WTC11 (cell line): ENCODE data around the gene TMEM132E. TPM values are rescaled to one million over a fixed set of nuclear protein-coding genes. Genes with fewer than 3 reads are reported as not detected.

ENCODE experiments used
- ATAC-seq: fragments of 200-7000 bp; cut with Tn5 transposase; 2 replicates; pipeline ENCODE4 v1.10.0; 2021; ENCODE audit warnings: mild to moderate bottlenecking, moderate library complexity
- CTCF ChIA-PET: fragments of 300-600 bp; sonication (Branson Sonifier 250); formaldehyde crosslinking; loops from one replicate; lab custom pipeline; 2021; ENCODE audit warnings: antibody characterized with exemption; lab: Charles Lee
- POLR2A ChIA-PET: fragments of 350-600 bp; sonication (Branson Sonifier 250); formaldehyde crosslinking; loops from one replicate; lab custom pipeline; 2021; ENCODE audit warnings: antibody characterized with exemption; lab: Charles Lee
- DNase-seq: peaks from one replicate; pipeline ENCODE4 v3.0.0; 2021; ENCODE audit warnings: low spot score
- H3K27ac Mint-ChIP-seq: 2 replicates; pipeline ENCODE4 v1.8.0; 2021; ENCODE audit warnings: mixed read lengths
- H3K27me3 Mint-ChIP-seq: 2 replicates; pipeline ENCODE4 v1.8.0; 2021; ENCODE audit warnings: low read depth, mild to moderate bottlenecking, moderate library complexity, mixed read lengths
- H3K36me3 Mint-ChIP-seq: 2 replicates; pipeline ENCODE4 v1.8.0; 2021; ENCODE audit warnings: mixed read lengths
- H3K4me1 Mint-ChIP-seq: 2 replicates; pipeline ENCODE4 v1.8.0; 2022; ENCODE audit warnings: mixed read lengths
- H3K4me3 Mint-ChIP-seq: 2 replicates; pipeline ENCODE4 v1.8.0; 2021; ENCODE audit warnings: mild to moderate bottlenecking, moderate library complexity, mixed read lengths
- H3K9me3 Mint-ChIP-seq: 2 replicates; pipeline ENCODE4 v1.8.0; 2021; ENCODE audit warnings: mixed read lengths
- E2F1 ChIP-seq: sonication (generic); formaldehyde crosslinking; IDR thresholded peaks from 2 replicates; pipeline ENCODE4 v1.8.0; 2022; ENCODE audit warnings: mild to moderate bottlenecking, missing genetic modification reagents
- E2F5 ChIP-seq: sonication (generic); formaldehyde crosslinking; IDR thresholded peaks from 2 replicates; pipeline ENCODE4 v1.8.1; 2022; ENCODE audit warnings: mild to moderate bottlenecking, moderate library complexity, missing genetic modification reagents
- ELF4 ChIP-seq: sonication (generic); formaldehyde crosslinking; IDR thresholded peaks from 2 replicates; pipeline ENCODE4 v1.8.1; 2022; ENCODE audit warnings: low read depth, mild to moderate bottlenecking, moderate library complexity, missing genetic modification reagents
- GRHL2 ChIP-seq: fragments of 250-450 bp; sonication (Bioruptor Pico); IDR thresholded peaks from 2 replicates; pipeline ENCODE4 v1.8.0; 2022; ENCODE audit warnings: mild to moderate bottlenecking, moderate library complexity; ENCODE audit not compliant: insufficient replicate concordance, severe bottlenecking
- OVOL2 ChIP-seq: fragments of 250-450 bp; sonication (Bioruptor Pico); IDR thresholded peaks from 2 replicates; pipeline ENCODE4 v1.9.0; 2021; ENCODE audit warnings: mild to moderate bottlenecking, borderline replicate concordance
- PRDM15 ChIP-seq: sonication (generic); formaldehyde crosslinking; IDR thresholded peaks from 2 replicates; pipeline ENCODE4 v1.8.0; 2022; ENCODE audit warnings: missing genetic modification reagents
- RELA ChIP-seq: sonication (generic); formaldehyde crosslinking; IDR thresholded peaks from 2 replicates; pipeline ENCODE4 v1.8.1; 2022; ENCODE audit warnings: missing genetic modification reagents, mild to moderate bottlenecking, borderline replicate concordance
- USF2 ChIP-seq: sonication (generic); formaldehyde crosslinking; IDR thresholded peaks from 2 replicates; pipeline ENCODE4 v1.8.1; 2023; ENCODE audit warnings: mild to moderate bottlenecking, missing genetic modification reagents, moderate library complexity
- ZBTB21 ChIP-seq: sonication (generic); formaldehyde crosslinking; IDR thresholded peaks from 2 replicates; pipeline ENCODE4 v1.8.1; 2023; ENCODE audit warnings: mild to moderate bottlenecking, missing genetic modification reagents, borderline replicate concordance
- ZNF121 ChIP-seq: sonication (generic); formaldehyde crosslinking; IDR thresholded peaks from 2 replicates; pipeline ENCODE4 v1.8.0; 2023; ENCODE audit warnings: missing genetic modification reagents
- ZNF138 ChIP-seq: sonication (generic); formaldehyde crosslinking; conservative IDR thresholded peaks from 2 replicates; pipeline ENCODE4 v1.8.1; 2022; ENCODE audit warnings: mild to moderate bottlenecking, moderate library complexity, missing genetic modification reagents
- ZNF317 ChIP-seq: sonication (generic); formaldehyde crosslinking; IDR thresholded peaks from 2 replicates; pipeline ENCODE4 v1.8.1; 2023; ENCODE audit warnings: low read depth, mild to moderate bottlenecking, moderate library complexity, missing genetic modification reagents, borderline replicate concordance
- ZNF416 ChIP-seq: fragments of 250-450 bp; sonication (Bioruptor Pico); IDR thresholded peaks from 2 replicates; pipeline ENCODE4 v1.9.0; 2021; ENCODE audit warnings: mild to moderate bottlenecking, inconsistent platforms
- ZNF425 ChIP-seq: fragments of 250-450 bp; sonication (Bioruptor Pico); conservative IDR thresholded peaks from 2 replicates; pipeline ENCODE4 v1.9.0; 2021; ENCODE audit warnings: mild to moderate bottlenecking
- total RNA-seq: library from RNA; stranded (reverse); gene quantifications from 3 replicates; pipeline ENCODE4 v1.2.3, GENCODE V29; 2021

TMEM132E gene
- total RNA-seq, 1 experiment from 2014 or later, result 1.2 TPM

GRCh38 chr17:34565713-34566112, 13.7 kb upstream of the TMEM132E start:
- Mint-ChIP-seq H3K4me1 (peaks cover 6% of the 10 kb centered on the region), H3K9me3 (no peaks in the 10 kb centered on the region), H3K36me3 (no peaks in the 10 kb centered on the region), H3K4me3 (no peak overlapping the region), H3K27me3 (peaks cover 23% of the 10 kb centered on the region), H3K27ac (no peak overlapping the region)
- ATAC-seq, result no peak
- no peak for DNase-seq
- ChIA-PET POLR2A (interaction anchor here (0.5 kb wide), 1 partner anchor 47 kb away, joined by 3 read pairs; no protein-coding TSS in a partner anchor), CTCF (no interaction called here)
- no peak for TF ChIP-seq PRDM15 (CRISPR knock-in tag)
- no peak for TF ChIP-seq ZNF121
- no peak for TF ChIP-seq ELF4 (CRISPR knock-in tag)
- no peak for TF ChIP-seq ZNF138 (CRISPR knock-in tag)
- no peak for TF ChIP-seq E2F1
- TF ChIP-seq ZNF317, result no peak
- TF ChIP-seq USF2 (CRISPR knock-in tag), result no peak
- no peak for TF ChIP-seq OVOL2
- TF ChIP-seq ZBTB21 (CRISPR knock-in tag), result no peak

- ATAC-seq (no peak), DNase-seq (no peak)
- Mint-ChIP-seq H3K4me1 (peaks cover 9% of the 10 kb centered on the region), H3K27ac (no peak overlapping the region), H3K27me3 (peaks cover 24% of the 10 kb centered on the region), H3K36me3 (no peaks in the 10 kb centered on the region), H3K9me3 (no peaks in the 10 kb centered on the region), H3K4me3 (no peak overlapping the region)
- POLR2A ChIA-PET, result interaction anchor here (0.5 kb wide), 1 partner anchor 46 kb away, joined by 3 read pairs; no protein-coding TSS in a partner anchor
- no peak for TF ChIP-seq USF2 (CRISPR knock-in tag)
- no peak for TF ChIP-seq ZNF425 (CRISPR knock-in tag)
- no peak for TF ChIP-seq E2F5 (CRISPR knock-in tag)
- CTCF ChIA-PET, result interaction anchor here (1.4 kb wide), 1 partner anchor 24 kb away, joined by 6 read pairs; no protein-coding TSS in a partner anchor
Observed at GRCh38 chr17:34566201-34566600, 13.2 kb upstream of the TMEM132E start.

- ATAC-seq, result no peak
- no peak overlapping the region for H3K27ac Mint-ChIP-seq
- POLR2A ChIA-PET, result no interaction called here
- peaks cover 27% of the 10 kb centered on the region for H3K27me3 Mint-ChIP-seq
- CTCF ChIA-PET, result interaction anchor here (0.6 to 1.5 kb wide), 3 partner anchors 11 to 24 kb away, joined by 4 to 6 read pairs (median 4); no protein-coding TSS in a partner anchor
- H3K4me1 Mint-ChIP-seq, result peaks cover 13% of the 10 kb centered on the region
- H3K36me3 Mint-ChIP-seq, result no peaks in the 10 kb centered on the region
- TF ChIP-seq ZBTB21 (CRISPR knock-in tag) (no peak), E2F5 (CRISPR knock-in tag) (no peak), RELA (CRISPR knock-in tag) (no peak), ZNF416 (CRISPR knock-in tag) (no peak), GRHL2 (CRISPR knock-in tag) (no peak)
- no peaks in the 10 kb centered on the region for H3K9me3 Mint-ChIP-seq
- no peak overlapping the region for H3K4me3 Mint-ChIP-seq
- DNase-seq, result no peak
Observed at GRCh38 chr17:34566873-34567272, 12.5 kb upstream of the TMEM132E start.
